ENCODE results near the gene IDH3A.

DNA sequence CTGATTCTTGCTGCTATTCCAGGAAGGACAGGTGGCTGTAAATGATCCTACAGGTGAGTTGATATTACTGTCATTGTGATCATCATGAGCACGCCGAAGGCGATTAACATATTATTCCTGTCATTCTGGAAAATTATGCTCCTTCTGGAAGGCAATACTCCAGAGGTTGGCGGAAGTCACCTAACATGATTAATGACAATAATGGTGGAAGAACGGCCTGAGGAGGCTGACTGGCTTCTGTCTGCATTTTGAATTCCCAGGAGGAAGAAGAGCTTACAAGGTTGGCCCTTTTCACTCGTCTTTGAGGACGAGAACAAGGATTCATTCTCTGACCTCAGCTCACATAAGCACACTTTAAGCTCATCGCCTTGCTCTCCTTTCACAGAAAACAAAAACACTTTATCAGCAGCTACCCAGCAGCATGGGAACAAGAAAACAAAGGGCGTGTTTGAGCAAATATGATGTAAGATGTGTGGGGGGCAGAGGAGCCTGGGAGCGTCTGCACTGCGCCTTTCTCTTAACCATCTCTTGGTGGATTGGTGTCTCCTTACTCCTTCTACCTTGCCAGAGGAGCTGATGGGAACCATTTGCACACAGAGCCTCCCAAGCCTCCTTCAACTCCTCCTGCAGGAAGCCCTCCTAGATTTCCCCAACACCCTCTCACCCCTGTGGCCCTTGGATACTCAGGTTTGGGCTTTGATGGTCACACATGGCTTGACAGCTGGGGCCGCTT, 62.2 kb downstream of the IDH3A start:
- TF ChIP-seq, protein P1, sequence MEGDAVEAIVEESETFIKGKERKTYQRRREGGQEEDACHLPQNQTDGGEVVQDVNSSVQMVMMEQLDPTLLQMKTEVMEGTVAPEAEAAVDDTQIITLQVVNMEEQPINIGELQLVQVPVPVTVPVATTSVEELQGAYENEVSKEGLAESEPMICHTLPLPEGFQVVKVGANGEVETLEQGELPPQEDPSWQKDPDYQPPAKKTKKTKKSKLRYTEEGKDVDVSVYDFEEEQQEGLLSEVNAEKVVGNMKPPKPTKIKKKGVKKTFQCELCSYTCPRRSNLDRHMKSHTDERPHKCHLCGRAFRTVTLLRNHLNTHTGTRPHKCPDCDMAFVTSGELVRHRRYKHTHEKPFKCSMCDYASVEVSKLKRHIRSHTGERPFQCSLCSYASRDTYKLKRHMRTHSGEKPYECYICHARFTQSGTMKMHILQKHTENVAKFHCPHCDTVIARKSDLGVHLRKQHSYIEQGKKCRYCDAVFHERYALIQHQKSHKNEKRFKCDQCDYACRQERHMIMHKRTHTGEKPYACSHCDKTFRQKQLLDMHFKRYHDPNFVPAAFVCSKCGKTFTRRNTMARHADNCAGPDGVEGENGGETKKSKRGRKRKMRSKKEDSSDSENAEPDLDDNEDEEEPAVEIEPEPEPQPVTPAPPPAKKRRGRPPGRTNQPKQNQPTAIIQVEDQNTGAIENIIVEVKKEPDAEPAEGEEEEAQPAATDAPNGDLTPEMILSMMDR (conservative IDR thresholded peaks at IDR 0.05; ENCODE audit: low read length), result no peak
- no peak for TF ChIP-seq EZH2phosphoT487 (IDR thresholded peaks at IDR 0.05; ENCODE audit: borderline replicate concordance, low read depth, low read length)
